ENCODE results near the gene ELL3. TPM values are rescaled to one million over a fixed set of nuclear protein-coding genes. Genes with fewer than 3 reads are reported as not detected.

The ELL3 gene
- total and polyA plus RNA-seq, 2 experiments from 2014 or later: 1.4 to 5.2 TPM

DNA sequence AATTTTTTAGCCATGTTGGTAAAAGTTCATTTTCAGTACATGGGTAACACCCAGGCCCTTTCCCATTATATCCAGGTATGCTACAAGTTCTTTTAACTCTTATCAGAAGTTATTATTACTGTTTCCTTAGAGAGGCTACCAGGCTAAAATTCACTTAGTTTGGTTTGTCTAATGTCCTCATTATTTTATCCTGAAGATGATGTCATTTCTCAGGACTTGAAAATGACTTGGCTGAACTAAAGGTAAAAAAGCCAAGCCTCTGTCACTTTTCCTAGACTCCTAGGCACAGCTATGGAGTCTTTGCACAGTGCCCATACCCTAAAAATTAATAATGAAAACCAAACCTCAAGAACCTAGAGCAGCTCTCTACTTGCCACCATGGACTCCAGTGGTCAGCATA lies 4.1 kb downstream of the ELL3 start:
- H3K4me1 ChIP-seq (ENCODE audit: insufficient read depth): peaks cover 1% of the 10 kb centered on the region; the same call in 1 of the 2 replicates
- no peak overlapping the region for H3K9ac ChIP-seq
- TF ChIP-seq EZH2phosphoT487 (IDR thresholded peaks at IDR 0.05; ENCODE audit: insufficient read depth, low read depth) (no peak), EZH2 (IDR thresholded peaks at IDR 0.05; ENCODE audit: insufficient read depth, poor library complexity, severe bottlenecking) (no peak)
- H4K20me1 ChIP-seq (ENCODE audit: insufficient read depth): no peaks in the 10 kb centered on the region
- no peaks in the 10 kb centered on the region for H3K9me3 ChIP-seq (ENCODE audit: low read depth)
- in situ Hi-C loops (cut with MboI): no loop called here
- H3K4me2 ChIP-seq (ENCODE audit: unreplicated experiment): no peak overlapping the region
- no peaks in the 10 kb centered on the region for H3K9me2 ChIP-seq (ENCODE audit: insufficient read depth)
- H3K27ac ChIP-seq: no peak overlapping the region
- peaks cover 49% of the 10 kb centered on the region for H3K36me3 ChIP-seq (ENCODE audit: low read depth)
- peaks cover 73% of the 10 kb centered on the region for H3F3A ChIP-seq (ENCODE audit: insufficient read depth)
- no peak for DNase-seq
- no peak overlapping the region for H3K4me3 ChIP-seq
- H3K79me2 ChIP-seq (ENCODE audit: insufficient read depth): no peaks in the 10 kb centered on the region
- H2AFZ ChIP-seq: no peak overlapping the region
- H3K27me3 ChIP-seq (replicated peaks; ENCODE audit: insufficient read depth): no peaks in the 10 kb centered on the region

- no peak for DNase-seq
- WGBS, 2 experiments (ENCODE audit: low coverage in 1 of 2, low lambda C conversion rate in 2 of 2, missing lambda C conversion rate in 2 of 2): 36 to 42% methylated on average over 2 of the region's 2 CpGs
Observed at GRCh38 chr15:43771816-43772215, 5.0 kb downstream of the ELL3 start.

GRCh38 chr15:43769584-43770228 lies 7.1 kb downstream of the ELL3 start:
- Histone ChIP-seq H3K27me3 (replicated peaks; ENCODE audit: insufficient read depth) (no peaks in the 10 kb centered on the region), H3K9ac (no peak overlapping the region), H3K27ac (no peak overlapping the region), H4K20me1 (ENCODE audit: insufficient read depth) (no peaks in the 10 kb centered on the region), H3K4me2 (ENCODE audit: unreplicated experiment) (no peak overlapping the region), H3K9me3 (ENCODE audit: low read depth) (no peaks in the 10 kb centered on the region), H3K4me1 (ENCODE audit: insufficient read depth) (no peaks in the 10 kb centered on the region), H3F3A (ENCODE audit: insufficient read depth) (peaks cover 69% of the 10 kb centered on the region), H2AFZ (no peak overlapping the region), H3K36me3 (ENCODE audit: low read depth) (peaks cover 74% of the 10 kb centered on the region), H3K79me2 (ENCODE audit: insufficient read depth) (0 out of 2 replicates have a peak, but pooled peaks cover 5% of the 10 kb centered on the region), H3K9me2 (ENCODE audit: insufficient read depth) (no peaks in the 10 kb centered on the region), H3K4me3 (no peak overlapping the region)
- in situ Hi-C loops (cut with MboI): no loop called here
- 51 to 52% methylated on average over 5 of the region's 5 CpGs for WGBS, 2 experiments (ENCODE audit: low coverage in 1 of 2, low lambda C conversion rate in 2 of 2, missing lambda C conversion rate in 2 of 2)
- DNase-seq: peak; percentile 81
- TF ChIP-seq EZH2phosphoT487 (IDR thresholded peaks at IDR 0.05; ENCODE audit: insufficient read depth, low read depth) (no peak), EZH2 (IDR thresholded peaks at IDR 0.05; ENCODE audit: insufficient read depth, poor library complexity, severe bottlenecking) (no peak)

More at GRCh38 chr15:43771816-43772215, 5.0 kb downstream of the ELL3 start:
- TF ChIP-seq EZH2 (IDR thresholded peaks at IDR 0.05; ENCODE audit: insufficient read depth, poor library complexity, severe bottlenecking): no peak
- no peak for TF ChIP-seq EZH2phosphoT487 (IDR thresholded peaks at IDR 0.05; ENCODE audit: insufficient read depth, low read depth)
- H4K20me1 ChIP-seq (ENCODE audit: insufficient read depth): no peaks in the 10 kb centered on the region
- H3K9ac ChIP-seq: no peak overlapping the region
- no peaks in the 10 kb centered on the region for H3K9me2 ChIP-seq (ENCODE audit: insufficient read depth)
- no peak overlapping the region for H3K4me2 ChIP-seq (ENCODE audit: unreplicated experiment)
- no peaks in the 10 kb centered on the region for H3K9me3 ChIP-seq (ENCODE audit: low read depth)
- H3K27ac ChIP-seq: no peak overlapping the region
- H3K36me3 ChIP-seq (ENCODE audit: low read depth): peaks cover 55% of the 10 kb centered on the region
- peaks cover 67% of the 10 kb centered on the region for H3F3A ChIP-seq (ENCODE audit: insufficient read depth)
- in situ Hi-C loops (cut with MboI): no loop called here
- no peaks in the 10 kb centered on the region for H3K79me2 ChIP-seq (ENCODE audit: insufficient read depth)
- no peak overlapping the region for H3K4me3 ChIP-seq
- H2AFZ ChIP-seq: no peak overlapping the region
- no peaks in the 10 kb centered on the region for H3K4me1 ChIP-seq (ENCODE audit: insufficient read depth)
- H3K27me3 ChIP-seq (replicated peaks; ENCODE audit: insufficient read depth): no peaks in the 10 kb centered on the region

DNA sequence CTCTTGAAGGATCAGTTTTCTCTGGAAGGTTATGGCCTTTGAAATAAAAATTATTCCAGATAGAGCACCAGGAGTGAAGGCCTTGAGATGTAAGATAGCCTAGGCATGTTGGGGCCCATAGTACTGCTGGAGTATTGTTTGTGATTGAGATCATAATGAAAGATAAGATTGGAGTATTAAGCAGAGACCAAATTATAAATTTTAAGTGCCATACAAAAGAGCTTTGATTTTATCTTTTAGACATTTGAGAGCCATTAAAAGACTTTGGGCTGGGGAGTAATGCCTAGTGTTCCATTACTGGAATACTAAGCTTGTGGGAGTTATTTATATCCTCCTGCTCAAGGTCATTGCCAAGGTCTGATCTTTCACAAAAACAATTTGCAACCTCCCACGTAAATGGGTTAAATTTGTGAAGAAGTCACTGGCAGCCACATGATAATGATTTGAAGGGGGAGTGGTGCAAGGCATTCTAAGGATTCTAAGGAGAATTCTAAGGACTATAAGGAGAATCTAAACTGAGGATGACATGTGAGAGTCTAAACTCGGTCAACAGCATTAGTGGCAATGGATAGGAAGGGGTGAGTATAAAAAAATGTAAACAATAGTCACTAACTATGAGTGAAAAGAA lies 12.8 kb downstream of the ELL3 start:
- no peak overlapping the region for H3K4me2 ChIP-seq (ENCODE audit: unreplicated experiment)
- H3K9ac ChIP-seq: no peak overlapping the region
- in situ Hi-C loops (cut with MboI): no loop called here
- peaks cover 24% of the 10 kb centered on the region for H3K79me2 ChIP-seq (ENCODE audit: insufficient read depth)
- H3K27ac ChIP-seq: peak overlapping the region; percentile 36; the same call in 1 of the 2 replicates
- no peaks in the 10 kb centered on the region for H4K20me1 ChIP-seq (ENCODE audit: insufficient read depth)
- H3K4me3 ChIP-seq: no peak overlapping the region
- no peaks in the 10 kb centered on the region for H3K27me3 ChIP-seq (replicated peaks; ENCODE audit: insufficient read depth)
- peaks cover 73% of the 10 kb centered on the region for H3K36me3 ChIP-seq (ENCODE audit: low read depth)
- no peak for DNase-seq
- 51 to 56% methylated on average over 2 of the region's 2 CpGs for WGBS, 2 experiments (ENCODE audit: low coverage in 1 of 2, low lambda C conversion rate in 2 of 2, missing lambda C conversion rate in 2 of 2)
- H3K9me3 ChIP-seq (ENCODE audit: low read depth): no peaks in the 10 kb centered on the region
- no peak for TF ChIP-seq EZH2 (IDR thresholded peaks at IDR 0.05; ENCODE audit: insufficient read depth, poor library complexity, severe bottlenecking)
- TF ChIP-seq EZH2phosphoT487 (IDR thresholded peaks at IDR 0.05; ENCODE audit: insufficient read depth, low read depth): no peak
- peaks cover 15% of the 10 kb centered on the region for H3K4me1 ChIP-seq (ENCODE audit: insufficient read depth)
- H3K9me2 ChIP-seq (ENCODE audit: insufficient read depth): no peaks in the 10 kb centered on the region
- H3F3A ChIP-seq (ENCODE audit: insufficient read depth): peaks cover 47% of the 10 kb centered on the region
- H2AFZ ChIP-seq: no peak overlapping the region

Measured in GM23248 (cell line).